Vagina (tissue), 2 donors: Measurements from ENCODE around the gene THBD. TPM values are rescaled to one million over a fixed set of nuclear protein-coding genes. Genes with fewer than 3 reads are reported as not detected.

ENCODE experiments used
- DNase-seq, 2 donors: peaks; one replicate each; pipeline ENCODE4 v3.0.0-alpha.2; 2017; ENCODE audit errors: extremely low spot score in 2 of 2
- H3K27ac ChIP-seq: fragments of 200-600 bp; sonication (generic); one replicate; pipeline ENCODE4 v1.5.1; 2019
- H3K27me3 ChIP-seq: fragments of 200-600 bp; sonication (generic); one replicate; pipeline ENCODE4 v1.5.1; 2019
- H3K36me3 ChIP-seq, 2 donors: fragments of 200-600 bp; sonication (generic); one replicate each; pipeline ENCODE4 v1.5.1; 2017 to 2019
- H3K4me1 ChIP-seq: fragments of 200-600 bp; sonication (generic); one replicate; pipeline ENCODE4 v1.5.1; 2019
- H3K4me3 ChIP-seq, 2 donors: fragments of 200-600 bp; sonication (generic); 1 replicate in 1 of 2; 2 replicates in 1 of 2; pipeline ENCODE4 v1.5.1; 2016 to 2019
- H3K9me3 ChIP-seq: fragments of 200-600 bp; sonication (generic); one replicate; pipeline ENCODE4 v1.5.1; 2019
- CTCF ChIP-seq, 3 experiments: fragments of 450-650 bp in 2 of 3; fragments of 200-600 bp in 1 of 3; sonication (generic) in 1 of 3; IDR thresholded peaks; one replicate each; pipeline ENCODE4 v1.5.1; 2017 to 2019; ENCODE audit warnings: antibody characterized with exemption in 3 of 3, mild to moderate bottlenecking in 2 of 3, moderate library complexity in 2 of 3
- POLR2A ChIP-seq, 2 donors: fragments of 450-650 bp; IDR thresholded peaks; one replicate each; pipeline ENCODE4 v1.6.1; 2017; ENCODE audit warnings: antibody characterized with exemption in 2 of 2, mild to moderate bottlenecking in 2 of 2, moderate library complexity in 2 of 2
- POLR2AphosphoS5 ChIP-seq, 2 donors: sonication (generic); formaldehyde crosslinking; IDR thresholded peaks; one replicate each; pipeline ENCODE4 v1.9.0; 2017; ENCODE audit warnings: antibody characterized with exemption in 2 of 2, mild to moderate bottlenecking in 2 of 2, low read depth in 1 of 2; ENCODE audit not compliant: insufficient read depth in 1 of 2
- intact Hi-C: fragments of 100-400 bp; cut with DNase I; formaldehyde crosslinking; loops from one replicate; pipeline ENCODE4 v1.15.1; 2023
- total RNA-seq: library from RNA; depleted of rRNA; stranded (reverse); fragments of >200 nt; gene quantifications from one replicate; pipeline ENCODE4 v1.2.3, GENCODE V29; 2016

Gene THBD
- total RNA-seq, 1 donor from 2014 or later: 76.9 TPM

- no peaks in the 10 kb centered on the region for H3K36me3 ChIP-seq
- H3K27me3 ChIP-seq: no peaks in the 10 kb centered on the region
- H3K9me3 ChIP-seq: no peaks in the 10 kb centered on the region
- DNase-seq: no peak
- peaks cover 23% of the 10 kb centered on the region for H3K4me1 ChIP-seq
- TF ChIP-seq POLR2A (IDR thresholded peaks at IDR 0.05): no peak
- no peak for TF ChIP-seq CTCF (IDR thresholded peaks at IDR 0.05)
- TF ChIP-seq POLR2AphosphoS5 (IDR thresholded peaks at IDR 0.05; ENCODE audit: insufficient read depth in 1 of 2, low read depth in 1 of 2): no peak
- H3K27ac ChIP-seq: no peak overlapping the region
- no peak overlapping the region for H3K4me3 ChIP-seq
- intact Hi-C loops: loop anchor here (10.0 kb wide), 1 partner anchor 287 kb away; no protein-coding TSS in a partner anchor
These were observed 8.8 kb upstream of the THBD start for GRCh38 chr20:23058240-23058639.

- intact Hi-C loops: loop anchor here (10.0 kb wide), 1 partner anchor 292 kb away; no protein-coding TSS in a partner anchor
- H3K27ac ChIP-seq: no peak overlapping the region
- H3K4me3 ChIP-seq: no peak overlapping the region
- H3K27me3 ChIP-seq: no peaks in the 10 kb centered on the region
- H3K4me1 ChIP-seq: peaks cover 37% of the 10 kb centered on the region
- H3K36me3 ChIP-seq: no peaks in the 10 kb centered on the region
- no peak for DNase-seq
- no peaks in the 10 kb centered on the region for H3K9me3 ChIP-seq
- TF ChIP-seq CTCF (IDR thresholded peaks at IDR 0.05): no peak
- TF ChIP-seq POLR2A (IDR thresholded peaks at IDR 0.05): no peak
- TF ChIP-seq POLR2AphosphoS5 (IDR thresholded peaks at IDR 0.05; ENCODE audit: insufficient read depth in 1 of 2, low read depth in 1 of 2): no peak
These were observed 3.4 kb upstream of the THBD start for GRCh38 chr20:23052904-23053303.

- DNase-seq: no peak
- H3K4me1 ChIP-seq: peaks cover 48% of the 10 kb centered on the region
- H3K27me3 ChIP-seq: no peaks in the 10 kb centered on the region
- peak; percentile 44 to 50 for TF ChIP-seq POLR2AphosphoS5 (IDR thresholded peaks at IDR 0.05; ENCODE audit: insufficient read depth in 1 of 2, low read depth in 1 of 2)
- TF ChIP-seq CTCF (IDR thresholded peaks at IDR 0.05): peak; percentile 11 to 62 (median 41)
- TF ChIP-seq POLR2A (IDR thresholded peaks at IDR 0.05): no peak
- intact Hi-C loops: loop anchor here (10.0 kb wide), 1 partner anchor 294 kb away; no protein-coding TSS in a partner anchor
- H3K9me3 ChIP-seq: no peaks in the 10 kb centered on the region
- peak overlapping the region; percentile 67 for H3K27ac ChIP-seq
- H3K36me3 ChIP-seq: no peaks in the 10 kb centered on the region
- peak overlapping the region; percentile 48 to 49 for H3K4me3 ChIP-seq
These were observed 1.6 kb upstream of the THBD start for GRCh38 chr20:23050847-23051627.

- Histone ChIP-seq H3K27ac (peak overlapping the region; percentile 67), H3K9me3 (no peaks in the 10 kb centered on the region), H3K27me3 (no peaks in the 10 kb centered on the region), H3K4me1 (peaks cover 50% of the 10 kb centered on the region), H3K4me3 (peak overlapping the region; percentile 48 to 49), H3K36me3 (no peaks in the 10 kb centered on the region)
- no peak for DNase-seq
- intact Hi-C loops: loop anchor here (10.0 kb wide), 1 partner anchor 295 kb away; no protein-coding TSS in a partner anchor
- TF ChIP-seq POLR2AphosphoS5 (IDR thresholded peaks at IDR 0.05; ENCODE audit: insufficient read depth in 1 of 2, low read depth in 1 of 2): peak in 1 of 2 donors; percentile 6
- TF ChIP-seq CTCF (IDR thresholded peaks at IDR 0.05): no peak
These were observed 785 bp upstream of the THBD start for GRCh38 chr20:23050076-23050838.
